Measurements from ENCODE around the gene PPIG. TPM values are rescaled to one million over a fixed set of nuclear protein-coding genes. Genes with fewer than 3 reads are reported as not detected.
"Not testable (repeated sequence)": the region's sequence is repeated elsewhere in the genome, so short reads cannot be mapped to it uniquely, and the experiment has no call there.

PPIG gene
- polyA plus RNA-seq, 3 donors from 2014 or later: 27.9 to 70.7 (median 34.9) TPM

GRCh38 chr2:169573160-169573973 is 10.8 kb upstream of the PPIG start, which contains the start of gene FASTKD1:
Gene FASTKD1, minus strand, starts transcription at chr2:169573865. Its CDS starts 1,836 bp downstream, at chr2:169572029.
- H3K9me3 Mint-ChIP-seq: no peaks in the 10 kb centered on the region
- peak within 1 kb of the TSS; percentile 96 to 98 (median 97) for H3K4me3 Mint-ChIP-seq
- peaks cover 0 to 4% (median 0%) of the 10 kb centered on the region in 3 donors for H3K27me3 Mint-ChIP-seq (ENCODE audit: low read depth in 3 of 3)
- peak; percentile 76 to 79 (median 78) for DNase-seq
- H3K36me3 Mint-ChIP-seq: peaks cover 0 to 9% (median 9%) of the 10 kb centered on the region in 3 donors
- peak within 1 kb of the TSS; percentile 87 to 96 (median 92) for H3K27ac Mint-ChIP-seq
- peaks cover 16 to 17% of the 10 kb centered on the region in 2 donors for H3K4me1 Mint-ChIP-seq

- Mint-ChIP-seq H3K36me3 (peaks cover 0 to 9% (median 9%) of the 10 kb centered on the region in 3 donors), H3K9me3 (no peaks in the 10 kb centered on the region), H3K27ac (peak overlapping the region; percentile 87 to 96 (median 92)), H3K4me1 (peaks cover 16 to 17% of the 10 kb centered on the region in 2 donors), H3K27me3 (ENCODE audit: low read depth in 3 of 3) (peaks cover 0 to 4% (median 2%) of the 10 kb centered on the region in 3 donors), H3K4me3 (peak overlapping the region; percentile 96 to 98 (median 97))
- DNase-seq: no peak
These were observed 10.2 kb upstream of the PPIG start for GRCh38 chr2:169573974-169574299.

- not testable (repeated sequence) for DNase-seq; H3K36me3 Mint-ChIP-seq; H3K9me3 Mint-ChIP-seq; H3K27me3 Mint-ChIP-seq (ENCODE audit: low read depth in 3 of 3); H3K27ac Mint-ChIP-seq
- Mint-ChIP-seq H3K4me1 (peaks cover 16 to 17% of the 10 kb centered on the region in 2 donors), H3K4me3 (peak overlapping the region in 3 of 5 donors; percentile 42 to 59 (median 49))
These were observed 9.6 kb upstream of the PPIG start for GRCh38 chr2:169574539-169574938.

DNA sequence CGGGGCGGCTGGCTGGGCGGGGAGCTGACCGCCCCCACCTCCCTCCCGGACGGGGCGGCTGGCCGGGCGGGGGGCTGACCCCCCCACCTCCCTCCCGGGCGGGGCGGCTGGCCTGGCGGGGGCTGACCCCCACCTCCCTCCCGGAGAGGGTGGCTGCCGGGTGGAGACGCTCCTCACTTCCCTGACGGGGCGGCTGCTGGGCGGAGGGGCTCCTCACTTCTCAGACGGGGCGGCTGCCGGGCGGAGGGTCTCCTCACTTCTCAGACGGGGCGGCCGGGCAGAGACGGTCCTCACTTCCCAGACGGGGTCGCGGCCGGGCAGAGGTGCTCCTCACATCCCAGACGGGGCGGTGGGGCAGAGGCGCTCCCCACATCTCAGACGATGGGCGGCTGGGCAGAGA is 8.9 kb upstream of the PPIG start:
- not testable (repeated sequence) for H3K27me3 Mint-ChIP-seq (ENCODE audit: low read depth in 3 of 3); H3K4me3 Mint-ChIP-seq; H3K27ac Mint-ChIP-seq; H3K36me3 Mint-ChIP-seq; DNase-seq; H3K9me3 Mint-ChIP-seq
- peaks cover 12 to 17% of the 10 kb centered on the region in 2 donors for H3K4me1 Mint-ChIP-seq

DNA sequence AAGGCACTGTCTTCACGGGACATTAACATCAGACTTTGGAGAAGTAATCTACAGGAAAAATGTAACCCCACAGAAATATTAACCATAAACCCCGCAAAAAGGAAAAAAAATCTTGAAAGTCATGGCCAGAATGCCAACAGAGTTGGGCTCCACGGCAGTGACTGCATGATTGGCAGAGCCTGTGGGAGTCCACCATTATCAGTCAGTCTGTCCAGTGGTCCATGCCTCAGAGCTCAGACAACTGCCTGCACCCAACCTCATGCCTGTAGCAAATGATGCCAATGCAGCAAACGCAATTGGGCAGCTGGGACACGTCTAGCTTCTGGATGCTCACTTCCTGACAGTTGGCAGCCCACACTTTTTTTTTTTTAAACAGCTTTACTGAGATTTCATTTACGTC is 5.1 kb upstream of the PPIG start:
- Mint-ChIP-seq H3K27ac (no peak overlapping the region), H3K36me3 (no peaks in the 10 kb centered on the region), H3K4me3 (no peak overlapping the region), H3K27me3 (ENCODE audit: low read depth in 3 of 3) (peaks cover 5 to 6% (median 6%) of the 10 kb centered on the region in 3 donors), H3K9me3 (no peaks in the 10 kb centered on the region), H3K4me1 (peaks cover 2 to 6% of the 10 kb centered on the region in 2 donors)
- DNase-seq: no peak

DNA sequence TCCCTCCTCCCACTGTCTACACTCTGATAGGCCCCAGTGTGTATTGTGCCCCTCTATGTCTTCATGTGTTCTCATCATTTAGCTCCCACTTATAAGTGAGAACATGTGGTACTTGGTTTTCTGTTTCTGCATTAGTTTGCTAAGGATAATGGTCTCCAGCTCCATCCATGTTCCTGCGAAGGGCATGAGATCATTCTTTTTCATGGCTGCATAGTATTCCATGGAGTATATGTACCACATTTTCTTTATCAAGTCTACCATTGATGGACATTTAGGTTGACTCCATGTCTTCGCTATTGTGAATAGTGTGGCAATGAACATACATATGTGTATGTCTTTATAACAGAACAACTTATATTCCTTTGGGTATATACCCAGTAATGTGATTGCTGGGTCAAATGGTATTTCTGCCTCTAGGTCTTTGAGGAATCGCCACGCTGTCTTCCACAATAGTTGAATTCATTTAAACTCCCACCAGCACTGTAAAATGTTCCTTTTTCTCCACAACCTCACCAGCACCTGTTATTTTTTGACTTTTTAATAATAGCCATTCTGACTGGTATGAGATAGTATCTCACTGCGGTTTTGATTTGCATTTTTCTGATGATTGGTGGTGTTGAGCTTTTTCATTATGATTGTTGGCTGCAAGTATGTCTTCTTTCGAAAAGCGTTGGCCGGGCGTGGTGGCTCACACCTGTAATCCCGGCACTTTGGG is 1.4 kb upstream of the PPIG start:
- H3K36me3 Mint-ChIP-seq, H3K9me3 Mint-ChIP-seq, DNase-seq: not testable (repeated sequence)
- H3K27me3 Mint-ChIP-seq (ENCODE audit: low read depth in 3 of 3): peaks cover 9 to 17% (median 16%) of the 10 kb centered on the region in 3 donors
- peaks cover 27 to 34% of the 10 kb centered on the region in 2 donors for H3K4me1 Mint-ChIP-seq
- H3K27ac Mint-ChIP-seq: peak overlapping the region in 5 of 6 donors; percentile 72 to 100 (median 89)
- peak overlapping the region in 3 of 5 donors; percentile 21 to 66 (median 51) for H3K4me3 Mint-ChIP-seq

DNA sequence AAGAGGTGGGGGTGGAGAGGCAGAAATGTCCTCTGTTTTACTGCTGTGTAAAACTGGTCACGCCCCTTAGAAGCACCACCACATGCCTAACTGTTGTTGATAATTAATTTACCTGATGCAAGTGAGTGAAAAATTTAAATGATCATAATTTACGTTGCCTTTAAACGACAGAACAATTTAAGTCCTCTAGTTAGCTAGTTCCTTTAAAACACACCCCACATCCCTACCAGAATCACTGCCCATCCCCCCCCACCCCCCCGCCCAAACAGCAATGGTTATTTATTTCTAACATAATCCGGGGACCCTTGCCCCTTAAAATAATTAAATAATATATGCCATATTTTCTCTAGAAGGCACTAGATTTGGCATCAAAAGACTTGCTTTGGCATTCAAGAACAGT is 633 bp upstream of the PPIG start:
- Mint-ChIP-seq H3K27me3 (ENCODE audit: low read depth in 3 of 3) (peaks cover 5 to 17% (median 16%) of the 10 kb centered on the region in 3 donors), H3K9me3 (no peaks in the 10 kb centered on the region), H3K4me1 (peaks cover 30 to 38% of the 10 kb centered on the region in 2 donors), H3K27ac (peak overlapping the region; percentile 99 to 100 (median 99)), H3K4me3 (peak overlapping the region in 4 of 5 donors; percentile 17 to 91 (median 37)), H3K36me3 (no peaks in the 10 kb centered on the region)
- no peak for DNase-seq

- peaks cover 5 to 15% (median 14%) of the 10 kb centered on the region in 3 donors for H3K27me3 Mint-ChIP-seq (ENCODE audit: low read depth in 3 of 3)
- no peaks in the 10 kb centered on the region for H3K9me3 Mint-ChIP-seq
- H3K36me3 Mint-ChIP-seq: no peaks in the 10 kb centered on the region
- peak overlapping the region; percentile 99 to 100 (median 99) for H3K27ac Mint-ChIP-seq
- DNase-seq: no peak
- H3K4me3 Mint-ChIP-seq: peak overlapping the region; percentile 91 to 99 (median 98)
- peaks cover 41 to 60% of the 10 kb centered on the region in 2 donors for H3K4me1 Mint-ChIP-seq
These were observed 1.5 kb downstream of the PPIG start for GRCh38 chr2:169585673-169586072.

GRCh38 chr2:169590804-169591203 is 6.7 kb downstream of the PPIG start:
- no peaks in the 10 kb centered on the region for H3K36me3 Mint-ChIP-seq
- no peak overlapping the region for H3K4me3 Mint-ChIP-seq
- H3K4me1 Mint-ChIP-seq: peaks cover 30 to 43% of the 10 kb centered on the region in 2 donors
- DNase-seq: no peak
- H3K9me3 Mint-ChIP-seq: no peaks in the 10 kb centered on the region
- H3K27ac Mint-ChIP-seq: no peak overlapping the region
- peaks cover 0 to 2% (median 0%) of the 10 kb centered on the region in 3 donors for H3K27me3 Mint-ChIP-seq (ENCODE audit: low read depth in 3 of 3)

DNA sequence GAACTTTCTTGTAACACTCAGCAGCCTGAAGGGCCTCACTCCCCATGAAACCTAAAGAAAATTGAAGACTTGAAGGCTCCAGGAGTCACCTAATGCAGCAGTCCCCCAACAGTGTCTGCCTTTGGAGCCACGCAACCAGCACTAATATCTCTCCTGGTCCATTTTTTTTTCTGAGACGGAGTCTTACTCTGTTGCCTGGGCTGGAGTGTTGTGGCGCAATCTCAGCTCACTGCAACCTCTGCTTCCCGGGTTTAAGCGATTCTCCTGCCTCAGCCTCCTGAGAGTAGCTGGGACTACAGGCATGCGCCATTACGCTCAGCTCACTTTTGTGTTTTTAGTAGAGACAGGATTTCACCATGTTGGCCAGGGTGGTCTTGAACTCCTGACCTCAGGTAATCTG is 12.4 kb downstream of the PPIG start:
- H3K27ac Mint-ChIP-seq: peak overlapping the region in 1 of 6 donors; percentile 49
- H3K4me1 Mint-ChIP-seq: peaks cover 21 to 29% of the 10 kb centered on the region in 2 donors
- not testable (repeated sequence) for H3K9me3 Mint-ChIP-seq; H3K27me3 Mint-ChIP-seq (ENCODE audit: low read depth in 3 of 3); H3K36me3 Mint-ChIP-seq; H3K4me3 Mint-ChIP-seq; DNase-seq

GRCh38 chr2:169598982-169599381 is 14.8 kb downstream of the PPIG start:
- Mint-ChIP-seq H3K9me3 (no peaks in the 10 kb centered on the region), H3K27ac (no peak overlapping the region), H3K4me1 (peaks cover 22 to 38% of the 10 kb centered on the region in 2 donors), H3K4me3 (no peak overlapping the region), H3K36me3 (no peaks in the 10 kb centered on the region), H3K27me3 (ENCODE audit: low read depth in 3 of 3) (peaks cover 0 to 2% (median 0%) of the 10 kb centered on the region in 3 donors)
- no peak for DNase-seq

GRCh38 chr2:169599568-169599967 is 15.4 kb downstream of the PPIG start:
- Mint-ChIP-seq H3K36me3 (peaks cover 0 to 3% (median 0%) of the 10 kb centered on the region in 3 donors), H3K27ac (no peak overlapping the region), H3K4me3 (no peak overlapping the region), H3K27me3 (ENCODE audit: low read depth in 3 of 3) (peaks cover 0 to 2% (median 0%) of the 10 kb centered on the region in 3 donors), H3K4me1 (peaks cover 22 to 38% of the 10 kb centered on the region in 2 donors), H3K9me3 (no peaks in the 10 kb centered on the region)
- DNase-seq: no peak

- no peak overlapping the region for H3K27ac Mint-ChIP-seq
- H3K4me3 Mint-ChIP-seq: no peak overlapping the region
- H3K27me3 Mint-ChIP-seq (ENCODE audit: low read depth in 3 of 3): peaks cover 0 to 2% (median 2%) of the 10 kb centered on the region in 3 donors
- H3K36me3 Mint-ChIP-seq: peaks cover 32 to 61% (median 33%) of the 10 kb centered on the region in 3 donors
- no peaks in the 10 kb centered on the region for H3K9me3 Mint-ChIP-seq
- no peak for DNase-seq
- H3K4me1 Mint-ChIP-seq: peaks cover 0 to 9% of the 10 kb centered on the region in 2 donors
These were observed 25.1 kb downstream of the PPIG start for GRCh38 chr2:169609264-169609663.

DNA sequence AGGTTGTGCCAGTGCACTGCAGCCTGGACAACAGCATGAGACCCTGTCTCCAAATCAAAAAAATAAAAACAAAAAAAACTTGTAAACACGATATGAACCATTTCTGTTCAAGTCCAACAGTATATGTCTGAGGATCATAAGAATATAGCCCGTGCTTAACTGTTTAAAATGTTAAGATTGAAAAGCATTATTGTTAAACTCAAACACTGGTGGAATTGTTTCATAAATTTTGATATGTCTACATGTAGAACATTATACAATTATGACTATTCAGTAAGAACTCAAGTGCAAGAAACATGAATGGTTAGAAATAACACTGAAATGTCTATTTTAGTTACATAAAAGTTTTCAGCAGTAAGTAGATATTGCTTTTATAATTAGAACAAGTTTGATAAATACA is 29.7 kb downstream of the PPIG start:
- H3K27ac Mint-ChIP-seq: no peak overlapping the region
- H3K4me3 Mint-ChIP-seq: no peak overlapping the region
- no peak for DNase-seq
- peaks cover 12 to 33% of the 10 kb centered on the region in 2 donors for H3K4me1 Mint-ChIP-seq
- no peaks in the 10 kb centered on the region for H3K9me3 Mint-ChIP-seq
- peaks cover 51 to 79% (median 61%) of the 10 kb centered on the region in 3 donors for H3K36me3 Mint-ChIP-seq
- peaks cover 0 to 2% (median 2%) of the 10 kb centered on the region in 3 donors for H3K27me3 Mint-ChIP-seq (ENCODE audit: low read depth in 3 of 3)

All from immature natural killer cell (primary cell).